Measurements from ENCODE around the gene CDCA4.
"Not testable (repeated sequence)": the region's sequence is repeated elsewhere in the genome, so short reads cannot be mapped to it uniquely, and the experiment has no call there.

Gene CDCA4

DNA sequence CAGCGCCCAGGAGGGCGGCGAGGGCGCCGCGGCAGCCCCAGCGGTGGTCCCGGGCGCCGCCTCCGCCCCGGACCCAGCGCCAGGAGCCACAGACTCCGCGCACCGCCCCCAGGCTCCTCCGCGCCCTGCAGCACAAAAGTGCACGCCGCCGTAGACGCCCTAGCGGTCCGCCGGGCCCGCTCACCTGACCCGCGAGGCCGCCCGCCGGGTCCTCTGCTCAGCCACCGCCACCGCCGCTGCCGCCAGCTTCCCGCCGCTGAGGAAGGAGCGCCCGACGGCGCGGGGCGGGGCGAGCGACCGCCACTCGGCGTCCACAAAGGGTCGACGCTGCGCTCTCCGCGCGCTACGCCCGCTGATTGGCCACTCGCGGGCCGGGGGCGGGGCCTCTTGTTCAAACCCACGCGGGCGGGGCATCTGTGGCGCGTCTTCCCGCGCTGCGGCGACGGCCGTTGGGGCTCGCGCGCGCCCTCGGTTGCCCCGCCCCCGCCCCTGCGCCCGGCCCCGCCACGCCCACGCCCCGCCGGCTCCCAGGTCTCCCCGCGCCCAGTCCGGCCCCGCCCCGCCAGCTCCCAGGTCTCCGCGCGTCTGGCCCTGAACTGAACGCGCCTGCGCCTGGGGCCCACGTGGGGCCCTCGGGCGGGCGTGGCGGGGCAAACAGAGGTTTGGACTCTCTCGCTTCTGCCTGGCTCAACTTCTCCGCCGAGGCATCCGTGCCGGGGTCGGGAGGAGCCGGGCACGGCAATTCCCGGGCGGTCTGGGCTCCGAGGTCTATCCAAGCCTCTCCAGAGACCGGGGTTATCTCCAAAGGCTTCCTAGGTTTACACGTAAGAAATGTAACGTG, at the start of gene CDCA4:
CDCA4 (minus strand) TSS at position 269 of the 841 bp plus-strand sequence. CDS start 9,154 bp downstream, outside the sequence.
- DNase-seq = peak; percentile 100

DNA sequence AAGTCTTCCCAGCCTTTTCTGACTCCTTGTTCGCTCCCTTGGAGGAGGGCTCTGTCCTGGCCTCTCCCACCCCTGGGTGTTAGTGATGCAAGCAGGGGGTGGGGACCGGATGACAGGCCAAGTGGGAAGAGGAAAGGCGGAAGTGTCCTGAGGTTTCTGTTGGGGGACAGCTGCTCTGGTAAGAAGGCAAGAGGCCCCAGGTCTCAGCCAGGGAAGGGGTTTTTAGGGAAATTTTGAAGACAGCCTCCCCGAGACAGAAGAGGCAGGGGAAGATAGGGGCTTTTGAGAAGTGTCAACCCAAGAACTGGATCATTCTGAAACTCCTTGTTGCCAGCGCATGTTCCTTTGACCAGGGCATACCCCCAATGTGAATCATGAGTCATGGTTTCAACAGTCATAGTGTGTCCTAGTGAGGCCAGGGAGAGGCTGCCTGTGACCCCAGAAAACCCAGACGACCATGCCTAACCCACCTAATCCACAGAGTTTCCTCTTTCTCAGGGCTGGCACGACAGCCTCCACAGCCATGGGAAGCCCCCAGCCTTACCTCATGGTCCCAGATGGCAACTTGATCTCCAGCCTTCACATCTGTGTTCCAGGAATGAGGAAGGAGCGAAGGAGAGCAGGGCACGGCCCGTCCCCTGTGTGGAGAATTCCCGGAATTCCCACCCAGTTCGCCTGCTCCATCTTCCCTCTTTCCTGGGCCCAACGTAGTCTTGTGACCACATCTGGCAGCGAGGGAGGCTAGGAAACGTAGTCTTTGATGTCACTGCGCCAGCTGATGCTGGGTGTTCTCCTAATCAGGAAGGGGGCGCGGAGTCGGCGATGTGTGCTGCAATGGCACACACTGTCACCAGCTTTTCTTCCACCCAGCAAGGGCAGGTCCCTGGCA, 49.2 kb upstream of the CDCA4 start:
- no peak for DNase-seq

DNA sequence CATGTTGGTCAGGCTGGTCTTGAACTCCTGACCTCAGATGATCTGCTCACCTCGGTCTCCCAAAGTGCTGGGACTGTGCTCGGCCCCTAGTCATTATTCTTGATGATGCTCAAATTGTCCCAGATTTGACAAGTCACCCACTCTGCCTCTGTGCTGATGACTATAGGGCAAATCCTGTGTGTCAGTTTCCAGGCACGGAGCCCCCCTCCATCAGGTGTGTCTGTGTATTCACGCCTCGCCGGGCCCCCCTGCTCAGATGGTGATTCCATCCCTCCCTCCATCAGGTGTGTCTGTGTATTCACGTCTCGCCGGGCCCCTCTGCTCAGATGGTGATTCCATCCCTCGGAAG, 48.6 kb upstream of the CDCA4 start:
- no peak for DNase-seq

GRCh38 chr14:105068818-105069217, 47.9 kb upstream of the CDCA4 start:
- DNase-seq = no peak

GRCh38 chr14:105067969-105068301, 47.1 kb upstream of the CDCA4 start:
- no peak for DNase-seq

DNA sequence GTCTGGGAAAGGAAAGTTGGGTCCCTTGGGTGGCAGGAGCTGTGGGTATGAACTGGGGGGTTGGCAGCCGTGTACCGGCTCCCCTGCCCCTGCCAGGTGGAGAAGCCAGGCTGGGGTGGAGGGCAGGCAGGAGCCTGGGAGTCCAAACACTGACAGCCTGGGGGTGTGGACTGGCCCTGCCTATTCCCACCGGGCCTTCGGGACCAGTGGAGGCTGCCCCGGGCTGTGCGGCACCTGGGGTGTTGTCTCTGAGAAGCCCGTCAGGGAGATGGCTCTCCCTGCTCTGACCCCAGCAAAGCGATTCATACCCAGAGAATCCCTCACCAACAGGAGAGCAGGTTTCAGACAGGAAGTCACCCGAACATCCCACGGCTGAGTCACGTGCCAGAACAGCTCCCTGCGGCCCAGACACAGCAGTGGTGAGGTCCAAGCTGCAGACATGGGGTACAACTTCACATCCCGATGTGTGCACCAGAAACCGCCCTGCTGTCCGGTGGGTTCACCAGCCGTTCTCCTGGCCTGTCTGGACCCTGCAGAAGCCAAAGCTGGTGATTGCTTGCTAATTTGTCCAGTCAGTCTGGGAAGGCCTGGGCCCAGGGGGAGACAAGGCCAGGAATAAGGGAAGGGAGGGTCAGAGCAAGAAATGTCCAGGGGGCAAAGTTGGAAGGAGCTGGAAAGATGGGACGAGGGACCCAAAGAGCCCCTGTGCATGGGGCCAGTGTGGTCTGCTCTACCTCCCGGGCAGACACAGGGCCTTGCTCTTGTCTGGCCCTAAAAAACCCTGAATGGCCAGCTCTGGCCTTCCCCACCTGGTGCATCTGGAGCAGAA, 46.5 kb upstream of the CDCA4 start:
- DNase-seq = no peak

DNA sequence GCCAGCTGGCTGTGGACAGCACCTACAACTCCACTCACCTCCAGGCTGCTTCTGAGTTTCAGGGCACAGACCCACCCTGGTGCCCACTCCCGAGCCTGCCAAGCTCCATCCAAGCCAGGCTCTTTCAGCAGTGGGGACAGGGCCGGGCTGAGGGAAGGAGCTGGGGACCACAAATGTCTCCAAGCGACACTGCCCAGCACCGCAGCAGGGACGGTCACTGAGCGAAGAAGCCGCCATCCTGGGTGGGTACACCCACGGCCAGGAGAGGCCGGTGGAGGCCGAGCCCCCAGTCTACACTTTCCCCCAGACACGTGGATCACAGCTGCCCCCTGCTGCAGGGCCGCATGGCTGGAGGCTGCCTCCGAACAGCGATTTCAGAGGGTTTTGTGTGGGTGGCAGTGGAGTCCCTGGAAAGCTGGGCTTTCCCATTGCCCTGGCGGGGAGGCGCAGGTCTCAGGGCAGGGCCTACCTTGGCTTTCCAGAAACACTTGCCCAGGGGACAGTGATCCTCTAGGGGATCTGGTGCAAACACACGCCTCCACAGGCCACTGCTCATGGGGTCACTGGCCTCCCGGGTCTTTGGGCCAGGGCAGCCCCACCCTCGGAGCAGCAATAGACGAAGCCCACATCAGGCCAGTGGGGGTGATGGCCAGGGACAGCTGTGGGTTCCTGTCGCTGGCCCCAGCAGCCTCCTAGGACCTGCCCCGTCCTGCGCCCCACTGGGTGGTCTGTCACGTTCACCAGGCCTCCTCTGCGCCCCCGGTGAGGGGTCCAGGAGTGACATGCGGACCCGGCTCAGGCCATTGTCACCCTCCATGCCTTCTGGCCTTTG, 45.6 kb upstream of the CDCA4 start:
- no peak for DNase-seq

DNA sequence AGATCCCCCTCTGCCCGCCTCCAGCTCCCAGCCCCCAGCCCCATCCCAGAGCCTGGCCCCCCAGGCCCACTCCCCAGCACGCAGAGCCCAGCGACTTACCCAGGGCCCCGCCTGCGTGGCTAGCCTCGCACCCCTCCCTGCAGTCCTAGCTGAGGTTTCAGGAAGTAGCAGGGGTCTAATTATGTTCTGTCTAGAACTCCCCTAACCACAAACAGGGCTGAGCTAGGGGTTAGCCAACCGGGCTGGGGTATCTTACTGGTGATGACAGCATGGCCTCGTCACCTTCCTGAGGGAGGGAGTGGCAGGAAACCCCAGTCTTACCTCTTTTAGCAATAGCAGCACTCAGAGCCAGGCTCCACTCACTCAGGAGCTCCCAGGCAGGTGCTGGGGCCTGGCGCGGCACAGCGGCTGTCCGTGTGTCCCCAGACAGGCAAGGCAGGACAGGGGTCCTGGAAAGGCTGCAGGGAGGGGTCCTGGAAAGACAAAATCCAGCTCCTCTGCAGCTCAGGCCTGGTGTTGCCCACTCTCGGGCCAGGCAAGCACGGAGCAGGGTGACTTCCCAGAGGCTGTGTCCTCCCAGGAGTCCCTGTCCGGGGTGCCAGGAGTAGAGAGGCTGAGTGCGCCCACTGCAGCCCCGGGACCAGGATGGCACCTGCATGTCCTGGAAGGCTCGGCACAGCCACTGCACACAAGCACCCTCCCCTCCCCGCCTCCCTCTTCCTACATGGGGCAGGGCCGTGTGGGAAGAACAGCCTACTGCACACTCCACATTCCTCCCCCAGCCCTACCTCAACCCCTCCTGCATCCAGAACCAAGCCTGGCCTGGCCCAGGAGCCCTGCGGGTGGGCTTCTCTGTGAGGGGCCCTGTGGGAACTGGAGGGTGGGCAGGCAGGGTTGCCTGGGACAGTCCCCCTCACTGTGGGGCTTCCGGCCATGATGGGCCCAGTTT, 44.7 kb upstream of the CDCA4 start, which contains the start of gene GPR132:
GPR132 (minus strand) TSS at position 151 of the 949 bp plus-strand sequence. CDS start 10,010 bp downstream, outside the sequence.
- no peak for DNase-seq

DNA sequence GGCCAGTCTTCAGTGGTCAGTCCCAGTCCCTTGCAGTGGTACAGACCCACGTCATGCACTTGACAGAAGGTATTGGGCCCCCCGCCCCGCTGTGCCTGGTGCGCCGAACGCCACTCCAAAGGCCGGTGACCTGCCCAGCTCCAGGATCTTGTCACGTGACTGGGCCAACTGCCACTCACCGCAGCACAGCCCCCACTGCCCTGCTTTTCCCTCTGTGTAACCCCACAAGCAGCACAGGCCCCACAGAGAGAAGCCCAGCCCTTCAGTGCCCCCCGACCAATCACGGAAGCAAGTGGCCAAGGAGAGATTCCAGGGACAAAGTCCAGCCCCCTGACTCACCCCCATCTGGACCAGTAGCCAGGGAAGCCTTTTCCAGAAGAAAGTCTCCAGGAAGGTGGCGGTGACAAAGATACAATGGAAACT, 43.8 kb upstream of the CDCA4 start:
- DNase-seq = no peak

GRCh38 chr14:105064001-105064400, 43.1 kb upstream of the CDCA4 start:
- DNase-seq = no peak

DNA sequence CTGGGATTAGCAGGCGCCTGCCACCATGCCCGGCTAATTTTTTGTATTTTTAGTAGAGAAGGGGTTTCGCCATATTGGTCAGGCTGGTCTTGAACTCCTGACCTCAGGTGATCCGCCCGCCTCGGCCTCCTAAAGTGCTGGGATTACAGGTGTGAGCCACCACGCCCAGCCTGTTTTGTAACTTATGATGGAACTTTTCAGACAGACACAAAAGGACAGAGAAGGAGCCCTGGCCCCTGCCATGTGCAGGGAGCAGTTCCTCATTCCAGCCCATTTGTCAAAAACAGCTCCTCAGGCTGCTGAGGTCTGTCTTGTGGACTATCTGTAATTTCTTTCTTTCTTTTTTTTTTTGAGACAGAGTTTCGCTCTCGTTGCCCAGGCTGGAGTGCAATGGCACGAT, 42.6 kb upstream of the CDCA4 start:
- DNase-seq = not testable (repeated sequence)

DNA sequence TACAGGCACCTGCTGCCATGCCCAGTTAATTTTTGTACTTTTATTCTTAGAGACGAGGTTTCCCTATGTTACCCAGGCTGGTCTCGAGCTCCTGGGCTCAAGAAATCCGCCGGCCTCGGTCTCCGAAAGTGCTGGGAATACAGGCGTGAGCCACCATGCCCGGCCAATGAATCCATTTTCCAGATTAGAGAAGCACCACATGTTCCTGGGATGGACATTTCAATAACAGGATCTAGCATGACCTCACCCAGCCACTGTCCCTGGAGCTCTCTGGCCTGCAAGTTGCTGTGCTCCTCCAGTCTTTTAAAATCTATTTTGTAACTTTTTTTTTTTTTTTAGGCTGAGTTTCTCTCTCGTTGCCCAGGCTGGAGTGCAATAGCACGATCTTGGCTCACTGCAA, 42.2 kb upstream of the CDCA4 start:
- no peak for DNase-seq

- DNase-seq = no peak
These were observed 41.2 kb upstream of the CDCA4 start for GRCh38 chr14:105062048-105062433.

GRCh38 chr14:105061428-105062047, 40.7 kb upstream of the CDCA4 start:
- no peak for DNase-seq

GRCh38 chr14:105060751-105061427, 40.0 kb upstream of the CDCA4 start:
- no peak for DNase-seq

DNA sequence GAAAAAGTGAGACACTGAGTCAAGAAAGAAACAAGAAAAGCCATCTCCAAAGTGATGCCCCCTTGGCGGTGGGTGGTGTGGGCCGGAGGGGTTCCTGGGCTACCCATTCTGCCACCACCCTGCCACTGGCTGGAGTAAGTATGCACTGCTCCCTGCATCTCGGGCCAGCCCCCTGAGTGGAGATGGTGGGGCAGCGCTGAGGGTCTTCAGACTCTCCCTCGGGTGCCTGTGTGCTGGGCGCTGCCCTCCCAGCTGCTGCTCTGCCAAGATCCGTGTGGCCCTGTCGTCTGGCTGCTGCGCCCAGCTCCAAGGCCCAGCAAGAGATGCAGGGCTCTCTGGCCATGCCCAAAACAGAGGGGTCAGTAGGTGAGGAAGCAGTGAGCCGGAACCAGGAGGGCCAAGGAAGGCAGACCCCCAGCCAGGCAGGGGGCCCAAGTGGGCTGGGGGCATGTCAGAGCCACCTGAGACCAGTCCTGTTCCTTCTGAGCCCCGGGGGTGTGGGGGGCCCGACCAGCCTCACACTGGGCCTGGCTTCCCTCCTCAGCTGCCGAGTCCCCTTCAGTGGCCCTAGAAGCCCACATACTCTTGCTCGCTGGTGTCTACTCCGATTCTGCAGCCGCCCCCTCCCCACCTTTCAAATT, 39.2 kb upstream of the CDCA4 start:
- no peak for DNase-seq

DNA sequence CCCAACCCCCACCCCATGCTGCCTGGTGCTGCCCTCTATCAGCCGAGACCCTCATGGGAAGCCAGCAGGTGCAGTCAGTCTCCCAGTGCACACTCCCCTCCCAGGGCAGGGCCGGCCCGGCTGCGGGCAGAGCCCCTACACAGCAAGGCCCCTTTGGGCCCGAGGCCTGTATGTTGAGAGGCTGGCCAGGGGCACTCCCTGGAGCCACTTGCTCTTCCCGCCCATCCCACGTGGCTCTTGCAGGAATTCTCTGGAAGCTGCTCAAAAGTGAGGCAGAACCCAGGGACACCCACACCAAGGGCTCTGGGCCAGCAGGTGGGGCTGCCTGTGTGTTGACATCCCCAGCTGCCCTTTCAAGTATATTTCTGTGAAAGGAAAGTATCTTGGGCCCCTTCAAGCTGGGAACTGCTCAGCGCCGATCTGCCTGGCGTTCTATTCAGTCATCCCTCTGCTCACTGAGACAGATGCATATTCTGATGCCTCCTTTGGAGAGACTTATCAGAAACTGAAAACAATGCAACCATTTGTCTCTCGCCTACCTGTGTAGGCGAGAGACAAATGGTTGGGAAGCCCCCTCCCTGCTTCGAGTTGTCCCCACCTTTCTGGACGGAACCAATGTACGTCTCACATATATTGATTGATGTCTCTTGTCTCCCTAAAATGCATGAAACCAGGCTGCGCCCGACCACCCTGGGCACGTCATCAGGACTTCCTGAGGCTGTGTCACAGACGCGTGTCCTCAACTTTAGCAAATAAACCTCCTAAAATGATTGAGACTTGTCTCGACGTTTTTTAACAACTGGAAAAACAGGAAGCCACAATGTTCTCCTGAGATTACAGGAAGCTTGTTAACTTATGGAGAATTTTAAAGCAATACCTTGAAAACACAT, 38.4 kb upstream of the CDCA4 start:
- no peak for DNase-seq

DNA sequence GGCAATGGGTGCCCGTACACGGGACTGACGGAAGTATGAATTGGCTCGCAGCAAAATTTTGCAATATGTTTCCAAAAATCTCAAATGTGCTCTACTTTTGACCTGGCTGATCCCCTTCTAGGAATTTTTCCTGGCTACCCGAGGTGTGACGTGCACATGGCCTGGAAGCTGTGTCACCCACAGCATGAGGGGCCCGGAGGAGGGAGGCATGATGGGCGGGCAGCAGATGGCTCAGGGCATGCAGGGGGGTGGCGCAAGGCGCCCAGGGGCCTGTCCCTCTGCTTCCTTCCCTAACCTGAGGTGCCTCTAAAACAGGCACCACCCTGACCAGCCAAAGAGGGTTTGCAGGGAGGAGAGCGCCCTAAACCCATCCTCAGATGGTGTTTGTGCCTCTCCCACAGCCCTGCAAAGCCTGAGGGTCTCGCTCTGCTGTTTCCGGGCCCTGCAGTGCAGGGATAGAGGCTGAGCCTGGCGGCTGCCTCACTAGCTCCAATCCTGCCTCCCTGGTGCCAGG, 37.7 kb upstream of the CDCA4 start:
- no peak for DNase-seq
